H9 (cell line): ENCODE data around the gene HPS4. TPM values are rescaled to one million over a fixed set of nuclear protein-coding genes. Genes with fewer than 3 reads are reported as not detected.

ENCODE experiments used
- DNase-seq: peaks from one replicate; pipeline ENCODE4 v3.0.0-alpha.2; 2017
- H2AFZ ChIP-seq: one replicate; pipeline ENCODE4 v1.6.1; 2013; ENCODE audit warnings: mild to moderate bottlenecking, low read length, control low read depth, moderate library complexity
- H2AK5ac ChIP-seq: 2 replicates; pipeline ENCODE4 v1.6.1; 2013; ENCODE audit warnings: low read length, control low read depth, mixed read lengths; ENCODE audit not compliant: insufficient read length
- H2BK120ac ChIP-seq: one replicate; pipeline ENCODE4 v1.6.1; 2013; ENCODE audit warnings: low read depth, mild to moderate bottlenecking, low read length, control low read depth, inconsistent platforms; ENCODE audit not compliant: poor library complexity, severe bottlenecking
- H2BK12ac ChIP-seq: 2 replicates; pipeline ENCODE4 v1.6.1; 2013; ENCODE audit warnings: low read length, control low read depth, mixed read lengths, low read depth; ENCODE audit not compliant: insufficient read length
- H2BK15ac ChIP-seq: 2 replicates; pipeline ENCODE4 v1.6.1; 2013; ENCODE audit warnings: low read depth, low read length, control low read depth
- H2BK20ac ChIP-seq: one replicate; pipeline ENCODE4 v1.6.1; 2013; ENCODE audit warnings: low read depth, mild to moderate bottlenecking, low read length, control low read depth, inconsistent platforms; ENCODE audit not compliant: poor library complexity, severe bottlenecking
- H2BK5ac ChIP-seq: 2 replicates; pipeline ENCODE4 v1.6.1; 2013; ENCODE audit warnings: low read length, control low read depth, mixed read lengths; ENCODE audit not compliant: insufficient read length
- H3K14ac ChIP-seq: 2 replicates; pipeline ENCODE4 v1.6.1; 2013; ENCODE audit warnings: low read length, control low read depth; ENCODE audit not compliant: insufficient read depth
- H3K18ac ChIP-seq: 2 replicates; pipeline ENCODE4 v1.6.1; 2013; ENCODE audit warnings: low read depth, mild to moderate bottlenecking, mixed read lengths, low read length, control low read depth; ENCODE audit not compliant: insufficient read length
- H3K23ac ChIP-seq: 2 replicates; pipeline ENCODE4 v1.6.1; 2013; ENCODE audit warnings: low read length, control low read depth, mixed read lengths, low read depth; ENCODE audit not compliant: insufficient read length
- H3K23me2 ChIP-seq: 2 replicates; pipeline ENCODE4 v1.6.1; 2013; ENCODE audit warnings: low read depth, mild to moderate bottlenecking, mixed read lengths, low read length, control low read depth; ENCODE audit not compliant: insufficient read length, poor library complexity, severe bottlenecking
- H3K27ac ChIP-seq: 2 replicates; pipeline ENCODE4 v1.5.1; 2013; ENCODE audit warnings: low read length, control low read depth, mixed read lengths, low read depth; ENCODE audit not compliant: insufficient read length
- H3K27me3 ChIP-seq: 2 replicates; pipeline ENCODE4 v1.6.1; 2013; ENCODE audit warnings: low read length, control low read depth, inconsistent platforms; ENCODE audit not compliant: insufficient read depth
- H3K4ac ChIP-seq: 2 replicates; pipeline ENCODE4 v1.6.1; 2013; ENCODE audit warnings: low read depth, mild to moderate bottlenecking, control low read depth, inconsistent platforms, low read length, moderate library complexity
- H3K4me1 ChIP-seq: 2 replicates; pipeline ENCODE4 v1.6.1; 2013; ENCODE audit warnings: low read length, control low read depth, inconsistent platforms; ENCODE audit not compliant: insufficient read depth
- H3K4me2 ChIP-seq: 2 replicates; pipeline ENCODE4 v1.6.1; 2013; ENCODE audit warnings: low read length, control low read depth, mixed read lengths; ENCODE audit not compliant: insufficient read length, insufficient read depth
- H3K56ac ChIP-seq: 2 replicates; pipeline ENCODE4 v1.6.1; 2013; ENCODE audit warnings: low read depth, mild to moderate bottlenecking, mixed read lengths, low read length, control low read depth; ENCODE audit not compliant: insufficient read length
- H3K79me1 ChIP-seq: 2 replicates; pipeline ENCODE4 v1.6.1; 2013; ENCODE audit warnings: low read depth, mild to moderate bottlenecking, moderate library complexity, low read length, control low read depth, inconsistent platforms; ENCODE audit not compliant: insufficient read depth, poor library complexity, severe bottlenecking
- H3K79me2 ChIP-seq: 2 replicates; pipeline ENCODE4 v1.6.1; 2013; ENCODE audit warnings: low read length, control low read depth, inconsistent platforms; ENCODE audit not compliant: insufficient read depth
- H3K9ac ChIP-seq: 2 replicates; pipeline ENCODE4 v1.6.1; 2013; ENCODE audit warnings: low read length, control low read depth, mixed read lengths; ENCODE audit not compliant: insufficient read length; ENCODE audit errors: extremely low read depth
- H3K9me3 ChIP-seq: one replicate; pipeline ENCODE4 v1.6.1; 2013; ENCODE audit warnings: low read depth, low read length, inconsistent platforms; ENCODE audit not compliant: control insufficient read depth
- H3T11ph ChIP-seq: one replicate; pipeline ENCODE4 v1.6.1; 2013; ENCODE audit warnings: mild to moderate bottlenecking, low read length, control low read depth, inconsistent platforms
- H4K20me1 ChIP-seq: one replicate; pipeline ENCODE4 v1.6.1; 2013; ENCODE audit not compliant: control insufficient read depth, insufficient read length, insufficient read depth
- H4K5ac ChIP-seq: 2 replicates; pipeline ENCODE4 v1.6.1; 2013; ENCODE audit warnings: low read depth, mild to moderate bottlenecking, mixed read lengths, low read length, control low read depth; ENCODE audit not compliant: insufficient read length
- H4K8ac ChIP-seq: replicated peaks from 2 replicates; pipeline ENCODE4 v1.6.1; 2013; ENCODE audit warnings: low read length, control low read depth, mixed read lengths, low read depth; ENCODE audit not compliant: insufficient read length
- H4K91ac ChIP-seq: 2 replicates; pipeline ENCODE4 v1.6.1; 2013; ENCODE audit warnings: low read depth, mild to moderate bottlenecking, moderate library complexity, mixed read lengths, low read length, control low read depth; ENCODE audit not compliant: insufficient read length
- H3K27ac Mint-ChIP-seq, 3 experiments: 2 replicates in 2 of 3; 3 replicates in 1 of 3; pipeline ENCODE4 v1.8.0; 2020 to 2021; ENCODE audit warnings: mixed read lengths in 3 of 3, mild to moderate bottlenecking in 1 of 3, moderate library complexity in 1 of 3
- H3K27me3 Mint-ChIP-seq: 2 replicates; pipeline ENCODE4 v1.8.0; 2021; ENCODE audit warnings: low read depth, mild to moderate bottlenecking, moderate library complexity, mixed read lengths
- H3K36me3 Mint-ChIP-seq, 3 experiments: 2 replicates in 2 of 3; 3 replicates in 1 of 3; pipeline ENCODE4 v1.8.0; 2020 to 2021; ENCODE audit warnings: low read depth in 3 of 3, mixed read lengths in 3 of 3; ENCODE audit not compliant: insufficient read depth in 1 of 3
- H3K4me1 Mint-ChIP-seq, 2 experiments: 2 replicates each; pipeline ENCODE4 v1.8.0; 2020; ENCODE audit warnings: mixed read lengths in 2 of 2
- H3K4me3 Mint-ChIP-seq, 2 experiments: 2 replicates in 1 of 2; 3 replicates in 1 of 2; pipeline ENCODE4 v1.8.0; 2020 to 2021; ENCODE audit warnings: mild to moderate bottlenecking in 2 of 2, mixed read lengths in 2 of 2, moderate library complexity in 1 of 2
- H3K9me3 Mint-ChIP-seq, 2 experiments: 2 replicates in 1 of 2; 3 replicates in 1 of 2; pipeline ENCODE4 v1.8.0; 2020; ENCODE audit warnings: mild to moderate bottlenecking in 2 of 2, mixed read lengths in 2 of 2, moderate library complexity in 1 of 2
- CTCF ChIP-seq: fragments of 200-600 bp; sonication (generic); conservative IDR thresholded peaks from 3 replicates; pipeline ENCODE4 v1.8.0; 2021; ENCODE audit warnings: antibody characterized with exemption, mild to moderate bottlenecking
- WGBS: extraction: QIAGEN DNeasy Blood & Tissue Kit; methylation state at CpG from one replicate; pipeline ENCODE4 v1.1.7; 2013; ENCODE audit warnings: missing lambda C conversion rate, low lambda C conversion rate, mixed read lengths; ENCODE audit not compliant: insufficient read length; ENCODE audit errors: extremely low coverage; 5-methylcytosine and 5-hydroxymethylcytosine counted together
- total RNA-seq: library from RNA; stranded (reverse); gene quantifications from 2 replicates; pipeline ENCODE4 v1.2.1, GENCODE V29; 2021

Gene HPS4
- total RNA-seq, 1 experiment from 2014 or later: 26.2 TPM

- H3T11ph ChIP-seq: no peak overlapping the region
- H3K4me3 Mint-ChIP-seq: peak overlapping the region; percentile 74 to 90
- no peak overlapping the region for H2BK5ac ChIP-seq
- no peaks in the 10 kb centered on the region for H3K9me3 ChIP-seq
- no peak overlapping the region for H3K14ac ChIP-seq
- H3K4me2 ChIP-seq: no peak overlapping the region
- peaks cover 37% of the 10 kb centered on the region for H3K27me3 Mint-ChIP-seq
- H3K4ac ChIP-seq: no peak overlapping the region
- no peak overlapping the region for H2AFZ ChIP-seq
- no peaks in the 10 kb centered on the region; the same call in 1 of the 2 replicates for H3K79me2 ChIP-seq
- H3K9ac ChIP-seq: no peak overlapping the region
- H3K27ac ChIP-seq: no peak overlapping the region
- no peak overlapping the region for H3K27ac Mint-ChIP-seq
- H4K91ac ChIP-seq: no peak overlapping the region
- peaks cover 11% of the 10 kb centered on the region for H3K23me2 ChIP-seq
- H3K36me3 Mint-ChIP-seq: peaks cover 3 to 19% (median 13%) of the 10 kb centered on the region in 3 experiments
- no peak for DNase-seq
- H2BK120ac ChIP-seq: no peak overlapping the region
- no peak overlapping the region for H3K23ac ChIP-seq
- no peaks in the 10 kb centered on the region for H3K27me3 ChIP-seq
- H3K18ac ChIP-seq: no peak overlapping the region
- no peaks in the 10 kb centered on the region; the same call in 1 of the 2 replicates for H3K4me1 ChIP-seq
- H2AK5ac ChIP-seq: no peak overlapping the region
- H3K79me1 ChIP-seq: no peaks in the 10 kb centered on the region
- TF ChIP-seq CTCF: no peak
- H4K5ac ChIP-seq: no peak overlapping the region
- H4K20me1 ChIP-seq: no peaks in the 10 kb centered on the region
- no peak overlapping the region for H3K56ac ChIP-seq
- H3K4me1 Mint-ChIP-seq: peaks cover 19 to 29% of the 10 kb centered on the region in 2 experiments
- H2BK15ac ChIP-seq: no peak overlapping the region
- no peak overlapping the region for H2BK12ac ChIP-seq
- no peak overlapping the region for H2BK20ac ChIP-seq
- WGBS: no CpG with 5 or more reads among the region's 2 CpGs
- no peak overlapping the region for H4K8ac ChIP-seq
- H3K9me3 Mint-ChIP-seq: peaks cover 0 to 3% of the 10 kb centered on the region in 2 experiments; a peak in 3 of 5 replicates
Observed at GRCh38 chr22:26430600-26430999, 53.0 kb downstream of the HPS4 start.
